Endothelial cell of umbilical vein (primary cell): Measurements from ENCODE around the gene TOX2. TPM values are rescaled to one million over a fixed set of nuclear protein-coding genes. Genes with fewer than 3 reads are reported as not detected.

ENCODE experiments used
- BruUV-seq: library from RNA; stranded (reverse); fragments of 400-500 nt; replicated peaks from 2 replicates; lab custom pipeline; 2021; lab: Mats Ljungman, UMichigan
- CTCF ChIA-PET: fragments of 300-600, 350-600 bp; sonication (Branson Sonifier 250); formaldehyde crosslinking; loops from one replicate; lab custom pipeline; 2021; ENCODE audit warnings: antibody characterized with exemption, inconsistent platforms; lab: Charles Lee
- POLR2A ChIA-PET: fragments of 300-600, 350-600 bp; sonication (Branson Sonifier 250); formaldehyde crosslinking; loops from one replicate; lab custom pipeline; 2021; ENCODE audit warnings: antibody characterized with exemption, inconsistent platforms; lab: Charles Lee
- DNase-seq: peaks from one replicate; pipeline ENCODE4 v3.0.0-alpha.2; 2011; ENCODE audit warnings: low read depth, low spot score
- FAIRE-seq: peaks from 2 replicates; lab custom pipeline; 2011; peaks lifted over from hg19 to GRCh38; lab: Jason Lieb, UNC
- H2AFZ ChIP-seq: 2 replicates; pipeline ENCODE4 v1.6.0; 2012; ENCODE audit warnings: low read depth, low read length, control low read depth, inconsistent platforms
- H3K27ac ChIP-seq: 2 replicates; pipeline ENCODE4 v1.5.1; 2011; ENCODE audit warnings: low read depth, mild to moderate bottlenecking, control low read depth, low read length, moderate library complexity; ENCODE audit not compliant: insufficient read depth
- H3K27me3 ChIP-seq, 2 experiments: 2 replicates each; pipeline versions ENCODE4 v1.6.0 to v1.6.1; 2011; ENCODE audit warnings: low read length in 2 of 2, mixed read lengths in 1 of 2; ENCODE audit not compliant: control insufficient read depth in 2 of 2, insufficient read depth in 2 of 2
- H3K36me3 ChIP-seq, 2 experiments: 2 replicates in 1 of 2; 3 replicates in 1 of 2; pipeline ENCODE4 v1.5.1; 2011; ENCODE audit warnings: low read length in 2 of 2, mild to moderate bottlenecking in 1 of 2, moderate library complexity in 1 of 2; ENCODE audit not compliant: control insufficient read depth in 2 of 2, insufficient read depth in 2 of 2; ENCODE audit errors: extremely low read depth in 1 of 2
- H3K4me1 ChIP-seq: 3 replicates; pipeline ENCODE4 v1.5.1; 2011; ENCODE audit warnings: mild to moderate bottlenecking, low read length; ENCODE audit not compliant: control insufficient read depth, insufficient read depth; ENCODE audit errors: extremely low read depth
- H3K4me2 ChIP-seq: 2 replicates; pipeline ENCODE4 v1.6.1; 2011; ENCODE audit warnings: low read length, control low read depth, mixed read lengths; ENCODE audit not compliant: insufficient read depth
- H3K4me3 ChIP-seq, 3 experiments: fragments of 200-600 bp in 1 of 3; sonication (generic), shearing (Covaris generic) in 1 of 3; replicated peaks in 1 of 3; 2 replicates each; pipeline ENCODE4 v1.5.1; 2011 to 2016; ENCODE audit warnings: control low read depth in 3 of 3, low read length in 3 of 3, mild to moderate bottlenecking in 2 of 3, inconsistent platforms in 1 of 3, low read depth in 1 of 3, moderate library complexity in 1 of 3; ENCODE audit not compliant: insufficient read depth in 1 of 3
- H3K79me2 ChIP-seq: 2 replicates; pipeline ENCODE4 v1.6.0; 2012; ENCODE audit warnings: low read length, inconsistent platforms; ENCODE audit not compliant: control insufficient read depth, insufficient read depth
- H3K9ac ChIP-seq: replicated peaks from 2 replicates; pipeline ENCODE3; 2011; ENCODE audit warnings: low read length, control low read depth; ENCODE audit not compliant: insufficient read depth; ENCODE audit errors: extremely low read depth
- H3K9me1 ChIP-seq: replicated peaks from 3 replicates; pipeline ENCODE4 v1.6.0; 2011; ENCODE audit warnings: mild to moderate bottlenecking, low read length; ENCODE audit not compliant: control insufficient read depth, insufficient read depth; ENCODE audit errors: extremely low read depth
- H3K9me3 ChIP-seq: replicated peaks from 2 replicates; pipeline ENCODE4 v1.5.1; 2012; ENCODE audit warnings: low read length, inconsistent platforms; ENCODE audit not compliant: control insufficient read depth, insufficient read depth
- H4K20me1 ChIP-seq: replicated peaks from 2 replicates; pipeline ENCODE3; 2011; ENCODE audit warnings: mild to moderate bottlenecking, low read length; ENCODE audit not compliant: control insufficient read depth, insufficient read depth; ENCODE audit errors: extremely low read depth
- CTCF ChIP-seq, 2 donors: IDR thresholded peaks; 1 replicate in 1 of 2; 2 replicates in 1 of 2; pipeline ENCODE4 v1.5.1; 2011; ENCODE audit warnings: low read length in 2 of 2, mild to moderate bottlenecking in 2 of 2, moderate library complexity in 2 of 2, control low read depth in 1 of 2, inconsistent platforms in 1 of 2, low read depth in 1 of 2; ENCODE audit not compliant: insufficient read depth in 1 of 2; ENCODE audit errors: extremely low read depth in 1 of 2
- EZH2 ChIP-seq: IDR thresholded peaks from 2 replicates; pipeline ENCODE4 v1.6.1; 2012; ENCODE audit warnings: borderline replicate concordance, low read depth, mild to moderate bottlenecking, moderate library complexity, low read length, inconsistent platforms; ENCODE audit not compliant: severe bottlenecking
- FOS ChIP-seq: IDR thresholded peaks from 2 replicates; pipeline ENCODE4 v1.6.1; 2011; ENCODE audit warnings: mild to moderate bottlenecking, low read length, moderate library complexity, borderline replicate concordance; ENCODE audit not compliant: insufficient read depth
- GATA2 ChIP-seq: IDR thresholded peaks from 2 replicates; pipeline ENCODE4 v1.7.0; 2011; ENCODE audit warnings: low read depth, mild to moderate bottlenecking, moderate library complexity, mixed read lengths, low read length; ENCODE audit not compliant: insufficient read length, insufficient read depth
- JUN ChIP-seq: IDR thresholded peaks from 2 replicates; pipeline ENCODE4 v1.6.1; 2011; ENCODE audit warnings: borderline replicate concordance, low read depth; ENCODE audit not compliant: insufficient read length, insufficient read depth
- MAX ChIP-seq: IDR thresholded peaks from 2 replicates; pipeline ENCODE4 v1.6.1; 2011; ENCODE audit not compliant: insufficient read depth, insufficient read length
- MYC ChIP-seq: IDR thresholded peaks from one replicate; pipeline ENCODE4 v1.6.1; 2011; ENCODE audit warnings: mild to moderate bottlenecking, low read depth, low read length
- POLR2A ChIP-seq: IDR thresholded peaks from 2 replicates; pipeline ENCODE4 v1.6.1; 2012; ENCODE audit warnings: low read depth, mild to moderate bottlenecking, control low read depth, low read length
- POLR2AphosphoS5 ChIP-seq: IDR thresholded peaks from 2 replicates; pipeline ENCODE4 v1.6.1; 2012; ENCODE audit warnings: low read depth, mild to moderate bottlenecking, control low read depth, low read length, moderate library complexity; ENCODE audit not compliant: insufficient read depth
- dilution Hi-C: fragments of 300-500 bp; cut with MboI; formaldehyde crosslinking; loops from one replicate; pipeline ENCODE4 v1.15.0; 2019; ENCODE audit warnings: low sequenced_read_pairs; ENCODE audit not compliant: extremely low pct_ligation_motif_present
- intact Hi-C: fragments of 100-400 bp; cut with micrococcal nuclease; formaldehyde crosslinking; loops from one replicate; pipeline ENCODE4 v1.10.0; 2022
- polyA plus RNA-seq, 4 experiments: library from polyadenylated mRNA; depleted of rRNA in 3 of 4; stranded (reverse) in 3 of 4; unstranded in 1 of 4; fragments of >200 nt; gene quantifications; 2 replicates each; pipeline versions ENCODE4 v1.2.1 to v1.2.3, GENCODE V29; 2011 to 2012; ENCODE audit warnings: missing spikeins in 1 of 4
- total RNA-seq: library from RNA; stranded (reverse); gene quantifications from 2 replicates; pipeline ENCODE4 v1.2.3, GENCODE V29; 2021

The TOX2 gene
- total and polyA plus RNA-seq, 2 donors (not counting 3 experiments of a cell fraction or from before 2014, with no cell fraction given): 7.0 to 18.6 TPM

GRCh38 chr20:43959920-43960227 lies 45.2 kb downstream of the TOX2 start:
- Histone ChIP-seq H2AFZ (no peak overlapping the region), H3K9me1 (no peaks in the 10 kb centered on the region), H3K27me3 (no peaks in the 10 kb centered on the region), H3K27ac (no peak overlapping the region), H3K4me2 (no peak overlapping the region), H3K4me1 (peaks cover 31% of the 10 kb centered on the region), H3K36me3 (no peaks in the 10 kb centered on the region), H3K9ac (no peak overlapping the region), H3K4me3 (no peak overlapping the region), H4K20me1 (no peaks in the 10 kb centered on the region), H3K79me2 (no peaks in the 10 kb centered on the region), H3K9me3 (no peaks in the 10 kb centered on the region)
- intact Hi-C loops (loop anchor here (10.0 kb wide), 1 partner anchor 255 kb away; the partner anchor contains the start of gene OSER1), dilution Hi-C loops (no loop called here)
- DNase-seq (no peak), FAIRE-seq (no peak)
- no TSS peak for BruUV-seq
- TF ChIP-seq MYC (no peak), POLR2AphosphoS5 (no peak), FOS (no peak), CTCF (IDR thresholded peaks at IDR 0.05; ENCODE audit: extremely low read depth in 1 of 2, insufficient read depth in 1 of 2, low read depth in 1 of 2, low read length in 2 of 2) (no peak), GATA2 (no peak), MAX (no peak), POLR2A (no peak), JUN (no peak), EZH2 (no peak)
- ChIA-PET CTCF (interaction anchor here (0.9 to 2.0 kb wide), 6 partner anchors 18 to 120 kb away, joined by 3 to 10 read pairs (median 4); no protein-coding TSS in a partner anchor), POLR2A (no interaction called here)
